Measurements from ENCODE around the gene TMEM248.
"Not testable (repeated sequence)": the region's sequence is repeated elsewhere in the genome, so short reads cannot be mapped to it uniquely, and the experiment has no call there.

TMEM248 gene

GRCh38 chr7:66886152-66886551 lies 34.9 kb upstream of the TMEM248 start:
- H3K9me3 ChIP-seq (ENCODE audit: insufficient read depth, low read length), result no peaks in the 10 kb centered on the region
- H3K27me3 ChIP-seq (ENCODE audit: insufficient read depth, insufficient read length), result no peaks in the 10 kb centered on the region
- no peak overlapping the region for H3K4me3 ChIP-seq (ENCODE audit: insufficient read length, low read depth)
- peaks cover 10% of the 10 kb centered on the region for H3K36me3 ChIP-seq (ENCODE audit: insufficient read depth, insufficient read length, low read length)
- H3K4me1 ChIP-seq (ENCODE audit: insufficient read depth, insufficient read length), result no peaks in the 10 kb centered on the region
- TF ChIP-seq YY1 (IDR thresholded peaks at IDR 0.05; ENCODE audit: insufficient read depth, insufficient read length) (no peak), ZNF274 (IDR thresholded peaks at IDR 0.05; ENCODE audit: low read depth, low read length) (no peak), SUZ12 (IDR thresholded peaks at IDR 0.05; ENCODE audit: extremely low read depth, insufficient read depth, insufficient read length) (no peak)
- H3K9ac ChIP-seq (ENCODE audit: insufficient read length, low read depth), result no peak overlapping the region
- no peak for DNase-seq (ENCODE audit: low read depth, low spot score)

DNA sequence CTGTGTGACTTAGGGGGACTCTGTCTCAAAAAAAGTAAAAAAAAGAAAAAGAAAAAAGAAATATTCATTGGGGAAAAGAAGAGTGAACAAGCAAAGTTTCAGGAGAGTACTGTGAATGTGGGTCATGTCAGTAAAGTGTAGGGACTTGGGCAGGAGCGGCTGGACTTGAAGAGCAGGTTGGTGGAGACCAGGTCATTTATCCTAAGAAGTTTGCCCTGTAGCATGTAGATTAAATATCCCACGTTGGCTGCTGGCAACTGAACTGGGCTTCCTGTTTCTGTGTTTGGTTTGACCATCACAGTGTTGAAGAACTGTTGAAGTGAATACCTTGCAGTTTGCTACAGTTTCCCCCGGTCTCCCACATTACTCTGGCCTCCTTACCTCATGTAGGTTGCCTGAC lies 32.8 kb upstream of the TMEM248 start:
- not testable (repeated sequence) for H3K4me3 ChIP-seq (ENCODE audit: insufficient read length, low read depth); H3K36me3 ChIP-seq (ENCODE audit: insufficient read depth, insufficient read length, low read length); H3K27me3 ChIP-seq (ENCODE audit: insufficient read depth, insufficient read length); DNase-seq (ENCODE audit: low read depth, low spot score); H3K4me1 ChIP-seq (ENCODE audit: insufficient read depth, insufficient read length); H3K9me3 ChIP-seq (ENCODE audit: insufficient read depth, low read length); H3K9ac ChIP-seq (ENCODE audit: insufficient read length, low read depth)

- no peak overlapping the region for H3K4me3 ChIP-seq (ENCODE audit: insufficient read length, low read depth)
- TF ChIP-seq SUZ12 (IDR thresholded peaks at IDR 0.05; ENCODE audit: extremely low read depth, insufficient read depth, insufficient read length) (no peak), YY1 (IDR thresholded peaks at IDR 0.05; ENCODE audit: insufficient read depth, insufficient read length) (no peak), ZNF274 (IDR thresholded peaks at IDR 0.05; ENCODE audit: low read depth, low read length) (no peak)
- no peaks in the 10 kb centered on the region for H3K4me1 ChIP-seq (ENCODE audit: insufficient read depth, insufficient read length)
- DNase-seq (ENCODE audit: low read depth, low spot score), result peak; percentile 80
- H3K36me3 ChIP-seq (ENCODE audit: insufficient read depth, insufficient read length, low read length), result peaks cover 26% of the 10 kb centered on the region
- H3K9ac ChIP-seq (ENCODE audit: insufficient read length, low read depth), result no peak overlapping the region
- H3K27me3 ChIP-seq (ENCODE audit: insufficient read depth, insufficient read length), result no peaks in the 10 kb centered on the region
- no peaks in the 10 kb centered on the region for H3K9me3 ChIP-seq (ENCODE audit: insufficient read depth, low read length)
These were observed 26.5 kb upstream of the TMEM248 start for GRCh38 chr7:66894463-66895080.

DNA sequence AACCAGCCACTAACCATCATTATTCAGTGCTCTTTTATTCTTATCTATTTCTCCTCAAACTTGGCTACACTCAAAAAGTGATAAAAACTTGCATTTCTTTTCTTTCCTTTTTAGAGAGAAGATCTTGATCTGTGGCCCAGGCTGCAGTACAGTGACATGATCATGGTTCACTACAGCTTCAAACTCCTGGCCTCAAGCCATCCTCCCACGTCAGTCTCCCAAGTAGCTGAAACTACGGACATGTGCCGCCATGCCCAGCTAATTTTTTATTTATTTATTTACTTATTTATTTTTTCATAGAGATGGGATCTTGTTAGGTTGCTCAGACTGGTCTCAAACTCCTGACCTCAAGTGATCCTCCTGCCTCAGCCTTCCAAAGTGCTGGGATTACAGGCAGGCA lies 24.6 kb upstream of the TMEM248 start:
- Histone ChIP-seq H3K4me3 (ENCODE audit: insufficient read length, low read depth) (no peak overlapping the region), H3K9ac (ENCODE audit: insufficient read length, low read depth) (no peak overlapping the region), H3K9me3 (ENCODE audit: insufficient read depth, low read length) (no peaks in the 10 kb centered on the region), H3K27me3 (ENCODE audit: insufficient read depth, insufficient read length) (no peaks in the 10 kb centered on the region), H3K36me3 (ENCODE audit: insufficient read depth, insufficient read length, low read length) (peaks cover 34% of the 10 kb centered on the region), H3K4me1 (ENCODE audit: insufficient read depth, insufficient read length) (no peaks in the 10 kb centered on the region)
- TF ChIP-seq SUZ12 (IDR thresholded peaks at IDR 0.05; ENCODE audit: extremely low read depth, insufficient read depth, insufficient read length), result no peak
- no peak for TF ChIP-seq ZNF274 (IDR thresholded peaks at IDR 0.05; ENCODE audit: low read depth, low read length)
- TF ChIP-seq YY1 (IDR thresholded peaks at IDR 0.05; ENCODE audit: insufficient read depth, insufficient read length), result no peak
- no peak for DNase-seq (ENCODE audit: low read depth, low spot score)

DNA sequence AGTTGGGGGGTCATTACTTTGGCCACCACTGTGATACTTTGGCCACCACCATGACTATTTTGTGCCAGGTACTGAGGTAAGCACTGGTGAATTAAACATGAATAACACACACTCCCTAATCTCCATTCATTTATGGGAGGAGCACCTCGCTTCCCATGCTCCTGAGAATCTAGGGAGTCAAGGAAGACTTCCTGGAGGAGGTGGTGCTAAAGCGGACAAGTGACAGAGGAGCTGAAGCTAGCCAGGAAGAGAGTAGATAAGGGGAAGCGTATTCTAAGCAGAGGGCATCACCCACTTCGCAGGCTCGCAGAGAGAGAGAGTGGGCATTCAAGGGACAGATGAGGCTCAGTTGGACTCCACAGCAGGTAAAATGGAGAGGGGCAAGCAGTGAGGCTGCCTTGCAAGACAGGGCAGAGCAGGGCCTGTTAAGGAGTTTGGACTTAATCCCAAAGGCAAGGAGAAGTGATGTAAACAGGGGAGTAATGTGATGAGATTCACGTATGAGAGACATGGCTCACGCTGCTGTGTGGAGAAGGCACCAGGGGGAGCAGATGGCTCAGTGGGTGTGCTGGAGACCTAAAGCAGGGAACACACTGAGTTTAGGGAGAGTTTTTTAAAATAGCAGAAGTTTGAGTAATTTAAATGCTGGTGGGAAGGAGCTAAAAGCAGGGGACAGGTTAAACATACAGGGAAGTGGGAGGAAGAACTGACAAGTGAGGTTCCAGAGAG lies 21.3 kb upstream of the TMEM248 start:
- Histone ChIP-seq H3K36me3 (ENCODE audit: insufficient read depth, insufficient read length, low read length) (peaks cover 43% of the 10 kb centered on the region), H3K4me3 (ENCODE audit: insufficient read length, low read depth) (no peak overlapping the region), H3K27me3 (ENCODE audit: insufficient read depth, insufficient read length) (no peaks in the 10 kb centered on the region), H3K9me3 (ENCODE audit: insufficient read depth, low read length) (peaks cover 6% of the 10 kb centered on the region; the same call in 1 of the 2 replicates), H3K4me1 (ENCODE audit: insufficient read depth, insufficient read length) (no peaks in the 10 kb centered on the region), H3K9ac (ENCODE audit: insufficient read length, low read depth) (no peak overlapping the region)
- DNase-seq (ENCODE audit: low read depth, low spot score), result no peak
- TF ChIP-seq SUZ12 (IDR thresholded peaks at IDR 0.05; ENCODE audit: extremely low read depth, insufficient read depth, insufficient read length) (no peak), YY1 (IDR thresholded peaks at IDR 0.05; ENCODE audit: insufficient read depth, insufficient read length) (no peak), ZNF274 (IDR thresholded peaks at IDR 0.05; ENCODE audit: low read depth, low read length) (no peak)

DNA sequence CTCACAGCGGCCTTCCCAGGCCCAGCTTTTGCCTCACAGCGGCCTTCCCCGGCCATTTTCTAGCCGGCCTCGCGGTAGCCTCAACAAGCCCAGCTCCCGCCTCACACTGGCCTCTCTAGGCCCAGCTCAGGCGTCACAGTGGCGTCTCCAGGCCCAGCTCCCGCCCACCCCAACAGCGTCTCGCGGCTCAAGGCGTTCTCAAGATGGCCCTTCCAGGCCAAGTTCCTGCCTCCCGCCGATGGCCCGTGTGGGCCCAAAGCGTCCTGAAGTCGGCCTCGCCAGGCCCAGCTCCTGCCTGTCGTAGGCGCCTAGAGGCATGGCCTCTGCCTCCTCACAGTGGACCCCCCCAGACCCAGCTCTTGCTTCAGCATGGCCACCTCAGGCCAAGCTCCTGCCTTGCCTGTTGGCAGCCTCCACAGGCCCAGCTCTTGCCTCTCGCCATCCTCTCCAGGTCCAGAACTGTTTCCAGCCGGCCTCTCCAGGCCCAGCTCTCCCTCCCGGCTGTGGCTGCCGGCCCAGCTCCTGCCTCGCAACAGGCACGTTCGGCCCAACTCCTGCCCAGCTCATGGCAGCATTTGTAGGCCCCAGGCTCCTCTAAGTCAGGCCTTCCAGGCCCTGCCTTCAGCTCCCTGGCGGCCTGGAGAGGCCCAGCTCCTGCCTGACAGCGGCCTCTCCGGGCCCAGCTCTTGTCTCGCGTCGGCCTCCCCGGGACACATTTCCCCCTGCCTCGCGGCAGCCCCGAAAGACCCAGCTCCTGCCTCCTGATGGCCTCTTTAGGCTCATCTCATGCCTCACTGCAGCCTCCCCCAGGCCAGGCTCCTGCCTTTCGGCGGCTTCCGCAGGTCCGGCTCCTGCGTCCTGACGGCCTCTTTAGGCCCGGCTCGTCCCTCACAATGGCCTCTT lies 18.8 kb upstream of the TMEM248 start:
- Histone ChIP-seq H3K9me3 (ENCODE audit: insufficient read depth, low read length) (peaks cover 6% of the 10 kb centered on the region; the same call in 1 of the 2 replicates), H3K9ac (ENCODE audit: insufficient read length, low read depth) (no peak overlapping the region), H3K36me3 (ENCODE audit: insufficient read depth, insufficient read length, low read length) (peaks cover 40% of the 10 kb centered on the region), H3K27me3 (ENCODE audit: insufficient read depth, insufficient read length) (no peaks in the 10 kb centered on the region), H3K4me1 (ENCODE audit: insufficient read depth, insufficient read length) (no peaks in the 10 kb centered on the region), H3K4me3 (ENCODE audit: insufficient read length, low read depth) (no peak overlapping the region)
- no peak for TF ChIP-seq YY1 (IDR thresholded peaks at IDR 0.05; ENCODE audit: insufficient read depth, insufficient read length)
- no peak for DNase-seq (ENCODE audit: low read depth, low spot score)

DNA sequence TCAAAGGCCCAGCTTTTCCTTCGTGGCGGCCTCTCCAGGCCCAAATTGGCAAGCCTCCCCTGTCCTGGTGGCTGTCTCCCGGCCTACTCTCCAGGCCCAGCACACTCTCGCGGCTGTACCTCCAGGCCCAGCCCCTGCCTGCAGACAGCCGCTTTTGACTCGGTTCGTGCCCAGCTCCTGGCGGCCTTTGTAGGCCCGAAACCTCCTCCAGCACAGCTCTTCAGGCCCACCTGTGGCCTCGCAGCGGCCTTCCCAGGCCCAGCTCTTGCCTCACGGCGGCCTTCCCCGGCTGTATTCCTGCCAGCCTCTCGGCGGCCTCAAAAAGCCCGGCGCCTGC lies 18.2 kb upstream of the TMEM248 start:
- H3K9ac ChIP-seq (ENCODE audit: insufficient read length, low read depth), result no peak overlapping the region
- H3K9me3 ChIP-seq (ENCODE audit: insufficient read depth, low read length), result peaks cover 6% of the 10 kb centered on the region; the same call in 1 of the 2 replicates
- H3K4me1 ChIP-seq (ENCODE audit: insufficient read depth, insufficient read length), result no peaks in the 10 kb centered on the region
- DNase-seq (ENCODE audit: low read depth, low spot score), result no peak
- no peaks in the 10 kb centered on the region for H3K27me3 ChIP-seq (ENCODE audit: insufficient read depth, insufficient read length)
- TF ChIP-seq YY1 (IDR thresholded peaks at IDR 0.05; ENCODE audit: insufficient read depth, insufficient read length), result no peak
- TF ChIP-seq SUZ12 (IDR thresholded peaks at IDR 0.05; ENCODE audit: extremely low read depth, insufficient read depth, insufficient read length), result no peak
- TF ChIP-seq ZNF274 (IDR thresholded peaks at IDR 0.05; ENCODE audit: low read depth, low read length), result no peak
- peaks cover 40% of the 10 kb centered on the region for H3K36me3 ChIP-seq (ENCODE audit: insufficient read depth, insufficient read length, low read length)
- no peak overlapping the region for H3K4me3 ChIP-seq (ENCODE audit: insufficient read length, low read depth)
